Endothelial cell of umbilical vein (primary cell): Measurements from ENCODE around the gene ARL8B. TPM values are rescaled to one million over a fixed set of nuclear protein-coding genes. Genes with fewer than 3 reads are reported as not detected.

Experiments used
- BruUV-seq: library from RNA; stranded (reverse); fragments of 400-500 nt; replicated peaks from 2 replicates; lab custom pipeline; 2021; lab: Mats Ljungman, UMichigan
- CTCF ChIA-PET: fragments of 300-600, 350-600 bp; sonication (Branson Sonifier 250); formaldehyde crosslinking; loops from one replicate; lab custom pipeline; 2021; ENCODE audit warnings: antibody characterized with exemption, inconsistent platforms; lab: Charles Lee
- POLR2A ChIA-PET: fragments of 300-600, 350-600 bp; sonication (Branson Sonifier 250); formaldehyde crosslinking; loops from one replicate; lab custom pipeline; 2021; ENCODE audit warnings: antibody characterized with exemption, inconsistent platforms; lab: Charles Lee
- DNase-seq: peaks from one replicate; pipeline ENCODE4 v3.0.0-alpha.2; 2011; ENCODE audit warnings: low read depth, low spot score
- FAIRE-seq: peaks from 2 replicates; lab custom pipeline; 2011; peaks lifted over from hg19 to GRCh38; lab: Jason Lieb, UNC
- H2AFZ ChIP-seq: 2 replicates; pipeline ENCODE4 v1.6.0; 2012; ENCODE audit warnings: low read depth, low read length, control low read depth, inconsistent platforms
- H3K27ac ChIP-seq: 2 replicates; pipeline ENCODE4 v1.5.1; 2011; ENCODE audit warnings: low read depth, mild to moderate bottlenecking, control low read depth, low read length, moderate library complexity; ENCODE audit not compliant: insufficient read depth
- H3K27me3 ChIP-seq, 2 experiments: 2 replicates each; pipeline versions ENCODE4 v1.6.0 to v1.6.1; 2011; ENCODE audit warnings: low read length in 2 of 2, mixed read lengths in 1 of 2; ENCODE audit not compliant: control insufficient read depth in 2 of 2, insufficient read depth in 2 of 2
- H3K36me3 ChIP-seq, 2 experiments: 2 replicates in 1 of 2; 3 replicates in 1 of 2; pipeline ENCODE4 v1.5.1; 2011; ENCODE audit warnings: low read length in 2 of 2, mild to moderate bottlenecking in 1 of 2, moderate library complexity in 1 of 2; ENCODE audit not compliant: control insufficient read depth in 2 of 2, insufficient read depth in 2 of 2; ENCODE audit errors: extremely low read depth in 1 of 2
- H3K4me1 ChIP-seq: 3 replicates; pipeline ENCODE4 v1.5.1; 2011; ENCODE audit warnings: mild to moderate bottlenecking, low read length; ENCODE audit not compliant: control insufficient read depth, insufficient read depth; ENCODE audit errors: extremely low read depth
- H3K4me2 ChIP-seq: 2 replicates; pipeline ENCODE4 v1.6.1; 2011; ENCODE audit warnings: low read length, control low read depth, mixed read lengths; ENCODE audit not compliant: insufficient read depth
- H3K4me3 ChIP-seq, 3 experiments: fragments of 200-600 bp in 1 of 3; sonication (generic), shearing (Covaris generic) in 1 of 3; replicated peaks in 1 of 3; 2 replicates each; pipeline ENCODE4 v1.5.1; 2011 to 2016; ENCODE audit warnings: control low read depth in 3 of 3, low read length in 3 of 3, mild to moderate bottlenecking in 2 of 3, inconsistent platforms in 1 of 3, low read depth in 1 of 3, moderate library complexity in 1 of 3; ENCODE audit not compliant: insufficient read depth in 1 of 3
- H3K79me2 ChIP-seq: 2 replicates; pipeline ENCODE4 v1.6.0; 2012; ENCODE audit warnings: low read length, inconsistent platforms; ENCODE audit not compliant: control insufficient read depth, insufficient read depth
- H3K9ac ChIP-seq: replicated peaks from 2 replicates; pipeline ENCODE3; 2011; ENCODE audit warnings: low read length, control low read depth; ENCODE audit not compliant: insufficient read depth; ENCODE audit errors: extremely low read depth
- H3K9me1 ChIP-seq: replicated peaks from 3 replicates; pipeline ENCODE4 v1.6.0; 2011; ENCODE audit warnings: mild to moderate bottlenecking, low read length; ENCODE audit not compliant: control insufficient read depth, insufficient read depth; ENCODE audit errors: extremely low read depth
- H3K9me3 ChIP-seq: replicated peaks from 2 replicates; pipeline ENCODE4 v1.5.1; 2012; ENCODE audit warnings: low read length, inconsistent platforms; ENCODE audit not compliant: control insufficient read depth, insufficient read depth
- H4K20me1 ChIP-seq: replicated peaks from 2 replicates; pipeline ENCODE3; 2011; ENCODE audit warnings: mild to moderate bottlenecking, low read length; ENCODE audit not compliant: control insufficient read depth, insufficient read depth; ENCODE audit errors: extremely low read depth
- CTCF ChIP-seq, 2 donors: IDR thresholded peaks; 1 replicate in 1 of 2; 2 replicates in 1 of 2; pipeline ENCODE4 v1.5.1; 2011; ENCODE audit warnings: low read length in 2 of 2, mild to moderate bottlenecking in 2 of 2, moderate library complexity in 2 of 2, control low read depth in 1 of 2, inconsistent platforms in 1 of 2, low read depth in 1 of 2; ENCODE audit not compliant: insufficient read depth in 1 of 2; ENCODE audit errors: extremely low read depth in 1 of 2
- EZH2 ChIP-seq: IDR thresholded peaks from 2 replicates; pipeline ENCODE4 v1.6.1; 2012; ENCODE audit warnings: borderline replicate concordance, low read depth, mild to moderate bottlenecking, moderate library complexity, low read length, inconsistent platforms; ENCODE audit not compliant: severe bottlenecking
- FOS ChIP-seq: IDR thresholded peaks from 2 replicates; pipeline ENCODE4 v1.6.1; 2011; ENCODE audit warnings: mild to moderate bottlenecking, low read length, moderate library complexity, borderline replicate concordance; ENCODE audit not compliant: insufficient read depth
- GATA2 ChIP-seq: IDR thresholded peaks from 2 replicates; pipeline ENCODE4 v1.7.0; 2011; ENCODE audit warnings: low read depth, mild to moderate bottlenecking, moderate library complexity, mixed read lengths, low read length; ENCODE audit not compliant: insufficient read length, insufficient read depth
- JUN ChIP-seq: IDR thresholded peaks from 2 replicates; pipeline ENCODE4 v1.6.1; 2011; ENCODE audit warnings: borderline replicate concordance, low read depth; ENCODE audit not compliant: insufficient read length, insufficient read depth
- MAX ChIP-seq: IDR thresholded peaks from 2 replicates; pipeline ENCODE4 v1.6.1; 2011; ENCODE audit not compliant: insufficient read depth, insufficient read length
- MYC ChIP-seq: IDR thresholded peaks from one replicate; pipeline ENCODE4 v1.6.1; 2011; ENCODE audit warnings: mild to moderate bottlenecking, low read depth, low read length
- POLR2A ChIP-seq: IDR thresholded peaks from 2 replicates; pipeline ENCODE4 v1.6.1; 2012; ENCODE audit warnings: low read depth, mild to moderate bottlenecking, control low read depth, low read length
- POLR2AphosphoS5 ChIP-seq: IDR thresholded peaks from 2 replicates; pipeline ENCODE4 v1.6.1; 2012; ENCODE audit warnings: low read depth, mild to moderate bottlenecking, control low read depth, low read length, moderate library complexity; ENCODE audit not compliant: insufficient read depth
- dilution Hi-C: fragments of 300-500 bp; cut with MboI; formaldehyde crosslinking; loops from one replicate; pipeline ENCODE4 v1.15.0; 2019; ENCODE audit warnings: low sequenced_read_pairs; ENCODE audit not compliant: extremely low pct_ligation_motif_present
- intact Hi-C: fragments of 100-400 bp; cut with micrococcal nuclease; formaldehyde crosslinking; loops from one replicate; pipeline ENCODE4 v1.10.0; 2022
- polyA plus RNA-seq, 4 experiments: library from polyadenylated mRNA; depleted of rRNA in 3 of 4; stranded (reverse) in 3 of 4; unstranded in 1 of 4; fragments of >200 nt; gene quantifications; 2 replicates each; pipeline versions ENCODE4 v1.2.1 to v1.2.3, GENCODE V29; 2011 to 2012; ENCODE audit warnings: missing spikeins in 1 of 4
- total RNA-seq: library from RNA; stranded (reverse); gene quantifications from 2 replicates; pipeline ENCODE4 v1.2.3, GENCODE V29; 2021

The ARL8B gene
- total and polyA plus RNA-seq, 2 donors (not counting 3 experiments of a cell fraction or from before 2014, with no cell fraction given), result 32.1 to 58.2 TPM

GRCh38 chr3:5134499-5134898 is 12.4 kb downstream of the ARL8B start:
- no peak overlapping the region for H3K4me3 ChIP-seq
- no peaks in the 10 kb centered on the region for H3K9me3 ChIP-seq
- intact Hi-C loops, result no loop called here
- ChIA-PET POLR2A (no interaction called here), CTCF (no interaction called here)
- no peak overlapping the region for H3K27ac ChIP-seq
- peaks cover 15% of the 10 kb centered on the region for H3K4me1 ChIP-seq
- H3K79me2 ChIP-seq, result peaks cover 91% of the 10 kb centered on the region
- TF ChIP-seq GATA2 (no peak), EZH2 (no peak), CTCF (IDR thresholded peaks at IDR 0.05; ENCODE audit: extremely low read depth in 1 of 2, insufficient read depth in 1 of 2, low read depth in 1 of 2, low read length in 2 of 2) (no peak), POLR2AphosphoS5 (no peak), FOS (no peak), MYC (no peak), POLR2A (no peak), JUN (no peak), MAX (no peak)
- no peaks in the 10 kb centered on the region for H3K27me3 ChIP-seq
- no peaks in the 10 kb centered on the region for H3K9me1 ChIP-seq
- H4K20me1 ChIP-seq, result peaks cover 9% of the 10 kb centered on the region
- no peaks in the 10 kb centered on the region for H3K36me3 ChIP-seq
- FAIRE-seq (no peak), DNase-seq (no peak)
- BruUV-seq, result no TSS peak
- dilution Hi-C loops, result no loop called here
- H3K9ac ChIP-seq, result no peak overlapping the region
- H3K4me2 ChIP-seq, result no peak overlapping the region
- no peak overlapping the region for H2AFZ ChIP-seq
